ENCODE results near the gene RNU1-4. TPM values are rescaled to one million over a fixed set of nuclear protein-coding genes. Genes with fewer than 3 reads are reported as not detected.

RNU1-4 gene
- total and polyA plus RNA-seq, 2 of the 13 experiments (the other 11 are each of a cell fraction or from before 2014, with no cell fraction given): under 0.01 to 11,018 TPM

DNA sequence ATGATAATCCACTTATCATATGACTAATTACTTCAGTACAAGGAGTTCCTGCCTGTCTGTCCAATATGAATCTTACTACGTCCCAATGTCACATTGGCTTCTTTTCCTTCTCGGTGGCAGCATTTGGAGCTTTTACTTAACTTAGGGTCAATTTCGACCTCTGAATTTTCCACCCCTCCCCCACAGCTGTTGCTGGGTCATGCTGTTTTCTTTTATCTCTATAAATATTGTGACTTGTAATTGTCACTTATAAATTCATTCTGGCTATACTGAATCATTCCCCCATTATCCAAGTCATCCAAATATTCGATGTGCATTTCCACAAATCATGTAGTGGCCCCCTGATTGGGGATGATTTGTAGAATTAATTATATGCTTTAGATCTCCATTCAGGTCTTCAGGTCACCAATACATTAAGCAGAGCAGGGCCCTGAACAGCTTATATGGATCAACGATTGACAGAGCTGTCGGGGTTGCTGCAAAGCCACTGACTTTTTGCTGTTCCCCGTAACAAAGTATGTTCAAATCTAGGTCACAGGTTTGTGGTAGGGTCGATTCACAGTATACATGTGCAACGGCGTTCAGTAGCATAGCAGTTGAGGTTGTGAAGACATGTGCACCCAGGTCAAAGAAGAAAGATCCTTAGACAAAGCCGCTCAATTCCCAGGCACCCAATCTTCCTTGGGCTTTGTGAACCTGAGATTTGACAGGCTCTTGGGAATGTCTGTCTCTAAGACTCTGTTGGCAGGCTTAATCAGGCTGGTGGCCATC, 18.3 kb upstream of the RNU1-4 start:
- in situ Hi-C loops (cut with HindIII; ENCODE audit: extremely low pct_ligation_motif_present, low pct_unique_long_range_greater_than_20kb): no loop called here
- peaks cover 4 to 47% of the 10 kb centered on the region in 2 experiments; a peak in 4 of 5 replicates for H3K27me3 ChIP-seq (ENCODE audit: control insufficient read depth in 1 of 2, insufficient read depth in 2 of 2, low read length in 2 of 2)
- CTCF ChIA-PET (ENCODE audit: low intra/inter-chr PET ratio, low total read pairs): no interaction called here

More for the DNA sequence above, 18.3 kb upstream of the RNU1-4 start:
- intact Hi-C loops (cut with micrococcal nuclease; ENCODE audit: unreplicated experiment): no loop called here
- H3K9ac ChIP-seq (ENCODE audit: insufficient read depth, low read depth, low read length): no peak overlapping the region
- no peaks in the 10 kb centered on the region for H3K36me3 ChIP-seq (replicated peaks in 1 of 2; ENCODE audit: control insufficient read depth in 1 of 2, insufficient read depth in 2 of 2, low read length in 2 of 2)
- TF ChIP-seq ZNF446 (CRISPR knock-in tag; IDR thresholded peaks at IDR 0.05): no peak
- TF ChIP-seq MIER3 (CRISPR knock-in tag; IDR thresholded peaks at IDR 0.05; ENCODE audit: borderline replicate concordance): no peak
- TF ChIP-seq, protein P1, sequence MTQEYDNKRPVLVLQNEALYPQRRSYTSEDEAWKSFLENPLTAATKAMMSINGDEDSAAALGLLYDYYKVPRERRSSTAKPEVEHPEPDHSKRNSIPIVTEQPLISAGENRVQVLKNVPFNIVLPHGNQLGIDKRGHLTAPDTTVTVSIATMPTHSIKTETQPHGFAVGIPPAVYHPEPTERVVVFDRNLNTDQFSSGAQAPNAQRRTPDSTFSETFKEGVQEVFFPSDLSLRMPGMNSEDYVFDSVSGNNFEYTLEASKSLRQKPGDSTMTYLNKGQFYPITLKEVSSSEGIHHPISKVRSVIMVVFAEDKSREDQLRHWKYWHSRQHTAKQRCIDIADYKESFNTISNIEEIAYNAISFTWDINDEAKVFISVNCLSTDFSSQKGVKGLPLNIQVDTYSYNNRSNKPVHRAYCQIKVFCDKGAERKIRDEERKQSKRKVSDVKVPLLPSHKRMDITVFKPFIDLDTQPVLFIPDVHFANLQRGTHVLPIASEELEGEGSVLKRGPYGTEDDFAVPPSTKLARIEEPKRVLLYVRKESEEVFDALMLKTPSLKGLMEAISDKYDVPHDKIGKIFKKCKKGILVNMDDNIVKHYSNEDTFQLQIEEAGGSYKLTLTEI (CRISPR knock-in tag; conservative IDR thresholded peaks at IDR 0.05): no peak
- TF ChIP-seq RFX1 (IDR thresholded peaks at IDR 0.05): no peak
- TF ChIP-seq, protein P2, sequence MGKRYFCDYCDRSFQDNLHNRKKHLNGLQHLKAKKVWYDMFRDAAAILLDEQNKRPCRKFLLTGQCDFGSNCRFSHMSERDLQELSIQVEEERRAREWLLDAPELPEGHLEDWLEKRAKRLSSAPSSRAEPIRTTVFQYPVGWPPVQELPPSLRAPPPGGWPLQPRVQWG (CRISPR knock-in tag; IDR thresholded peaks at IDR 0.05; ENCODE audit: borderline replicate concordance, low read depth): no peak
- TF ChIP-seq, protein P3, sequence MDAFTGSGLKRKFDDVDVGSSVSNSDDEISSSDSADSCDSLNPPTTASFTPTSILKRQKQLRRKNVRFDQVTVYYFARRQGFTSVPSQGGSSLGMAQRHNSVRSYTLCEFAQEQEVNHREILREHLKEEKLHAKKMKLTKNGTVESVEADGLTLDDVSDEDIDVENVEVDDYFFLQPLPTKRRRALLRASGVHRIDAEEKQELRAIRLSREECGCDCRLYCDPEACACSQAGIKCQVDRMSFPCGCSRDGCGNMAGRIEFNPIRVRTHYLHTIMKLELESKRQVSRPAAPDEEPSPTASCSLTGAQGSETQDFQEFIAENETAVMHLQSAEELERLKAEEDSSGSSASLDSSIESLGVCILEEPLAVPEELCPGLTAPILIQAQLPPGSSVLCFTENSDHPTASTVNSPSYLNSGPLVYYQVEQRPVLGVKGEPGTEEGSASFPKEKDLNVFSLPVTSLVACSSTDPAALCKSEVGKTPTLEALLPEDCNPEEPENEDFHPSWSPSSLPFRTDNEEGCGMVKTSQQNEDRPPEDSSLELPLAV (CRISPR knock-in tag; conservative IDR thresholded peaks at IDR 0.05; ENCODE audit: low read depth): no peak
- no peak for TF ChIP-seq RFXANK (CRISPR knock-in tag; IDR thresholded peaks at IDR 0.05)
- no peak for TF ChIP-seq ZNF253 (CRISPR knock-in tag; IDR thresholded peaks at IDR 0.05; ENCODE audit: borderline replicate concordance)
- TF ChIP-seq, protein P4, sequence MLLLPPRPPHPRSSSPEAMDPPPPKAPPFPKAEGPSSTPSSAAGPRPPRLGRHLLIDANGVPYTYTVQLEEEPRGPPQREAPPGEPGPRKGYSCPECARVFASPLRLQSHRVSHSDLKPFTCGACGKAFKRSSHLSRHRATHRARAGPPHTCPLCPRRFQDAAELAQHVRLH (CRISPR knock-in tag; IDR thresholded peaks at IDR 0.05; ENCODE audit: borderline replicate concordance, low read depth): no peak
- H3K4me2 ChIP-seq (ENCODE audit: low read depth, low read length): no peak overlapping the region
- DNase-seq (ENCODE audit: low spot score) (no peak), ATAC-seq (no peak), FAIRE-seq (no peak)
- no peaks in the 10 kb centered on the region for H4K20me1 ChIP-seq (ENCODE audit: insufficient read depth, low read length)
- no peaks in the 10 kb centered on the region for H3K79me2 ChIP-seq (ENCODE audit: insufficient read depth, low read length)
- 34% methylated on average over 11 of the region's 11 CpGs for WGBS (ENCODE audit: low lambda C conversion rate)
- no peak overlapping the region for H3K27ac ChIP-seq (ENCODE audit: extremely low read length, insufficient read depth, low read length)
- H3K4me3 ChIP-seq (replicated peaks in 1 of 3; ENCODE audit: insufficient read depth in 1 of 3, low read depth in 2 of 3, low read length in 3 of 3): no peak overlapping the region
- BruUV-seq (replicated peaks): no TSS peak
- POLR2A ChIA-PET: no interaction called here
- no peaks in the 10 kb centered on the region for H3K9me3 ChIP-seq (ENCODE audit: low read length)
- H2AFZ ChIP-seq (ENCODE audit: low read length): no peak overlapping the region
- H3K4me1 ChIP-seq (ENCODE audit: insufficient read depth, low read length): peaks cover 7% of the 10 kb centered on the region; the same call in 1 of the 2 replicates
